Neuronal stem cell (in vitro differentiated cells): ENCODE data around the gene MAPK13.

Source experiments
- DNase-seq: peaks from one replicate; pipeline ENCODE4 v3.0.0-alpha.2; 2013; ENCODE audit warnings: low spot score
- H2AFZ ChIP-seq: one replicate; pipeline ENCODE4 v1.6.1; 2013; ENCODE audit warnings: mild to moderate bottlenecking, low read length, inconsistent platforms
- H2AK5ac ChIP-seq: 2 replicates; pipeline ENCODE4 v1.6.1; 2013; ENCODE audit warnings: low read depth, mild to moderate bottlenecking, inconsistent platforms, low read length, moderate library complexity, mixed read lengths
- H2BK120ac ChIP-seq: 2 replicates; pipeline ENCODE4 v1.6.1; 2013; ENCODE audit warnings: low read depth, mild to moderate bottlenecking, inconsistent platforms, low read length, moderate library complexity, mixed read lengths
- H2BK12ac ChIP-seq: one replicate; pipeline ENCODE4 v1.6.1; 2013; ENCODE audit warnings: low read length, inconsistent platforms
- H2BK15ac ChIP-seq: 2 replicates; pipeline ENCODE4 v1.6.1; 2013; ENCODE audit warnings: mild to moderate bottlenecking, low read length, inconsistent platforms, mixed read lengths
- H2BK5ac ChIP-seq: one replicate; pipeline ENCODE4 v1.6.1; 2013; ENCODE audit warnings: inconsistent platforms, mild to moderate bottlenecking, low read length, moderate library complexity
- H3K14ac ChIP-seq: one replicate; pipeline ENCODE4 v1.6.1; 2013; ENCODE audit warnings: low read length, inconsistent platforms
- H3K18ac ChIP-seq: 2 replicates; pipeline ENCODE4 v1.6.1; 2013; ENCODE audit warnings: low read length, inconsistent platforms
- H3K23ac ChIP-seq: 2 replicates; pipeline ENCODE4 v1.6.1; 2013; ENCODE audit warnings: low read depth, mild to moderate bottlenecking, mixed read lengths, low read length, inconsistent platforms; ENCODE audit not compliant: poor library complexity
- H3K27ac ChIP-seq: replicated peaks from 3 replicates; pipeline ENCODE4 v1.5.1; 2013; ENCODE audit warnings: low read length, inconsistent platforms
- H3K27me3 ChIP-seq, 3 experiments: 2 replicates each; pipeline ENCODE4 v1.6.1; 2013; ENCODE audit warnings: low read length in 3 of 3, mild to moderate bottlenecking in 2 of 3, inconsistent platforms in 1 of 3, low read depth in 1 of 3, mixed read lengths in 1 of 3, moderate library complexity in 1 of 3; ENCODE audit not compliant: control insufficient read depth in 3 of 3, insufficient read depth in 3 of 3
- H3K36me3 ChIP-seq, 2 donors: replicated peaks in 1 of 2; 2 replicates each; pipeline ENCODE4 v1.6.1; 2013; ENCODE audit warnings: low read length in 2 of 2; ENCODE audit not compliant: control insufficient read depth in 2 of 2, insufficient read depth in 2 of 2
- H3K4ac ChIP-seq: 2 replicates; pipeline ENCODE4 v1.6.1; 2013; ENCODE audit warnings: inconsistent platforms, mild to moderate bottlenecking, low read length, moderate library complexity
- H3K4me1 ChIP-seq, 2 donors: 1 replicate in 1 of 2; 2 replicates in 1 of 2; pipeline ENCODE4 v1.6.1; 2013; ENCODE audit warnings: low read length in 2 of 2, low read depth in 1 of 2; ENCODE audit not compliant: control insufficient read depth in 2 of 2, insufficient read depth in 1 of 2
- H3K4me2 ChIP-seq: one replicate; pipeline ENCODE4 v1.6.1; 2013; ENCODE audit warnings: mild to moderate bottlenecking, low read length, inconsistent platforms; ENCODE audit not compliant: insufficient read depth, poor library complexity, severe bottlenecking
- H3K4me3 ChIP-seq, 2 donors: 2 replicates each; pipeline ENCODE4 v1.5.1; 2013; ENCODE audit warnings: low read length in 2 of 2, mild to moderate bottlenecking in 2 of 2, inconsistent platforms in 1 of 2, moderate library complexity in 1 of 2
- H3K79me1 ChIP-seq: one replicate; pipeline ENCODE4 v1.6.1; 2013; ENCODE audit warnings: low read depth, mild to moderate bottlenecking, inconsistent platforms, low read length, moderate library complexity
- H3K9ac ChIP-seq: one replicate; pipeline ENCODE4 v1.6.1; 2013; ENCODE audit warnings: mild to moderate bottlenecking, low read depth, low read length, inconsistent platforms; ENCODE audit not compliant: poor library complexity
- H3K9me3 ChIP-seq, 2 donors: replicated peaks in 1 of 2; 2 replicates each; pipeline versions ENCODE3 to v1.6.1; 2013; ENCODE audit warnings: low read length in 2 of 2, mild to moderate bottlenecking in 2 of 2, inconsistent platforms in 1 of 2, low read depth in 1 of 2, mixed read lengths in 1 of 2, moderate library complexity in 1 of 2; ENCODE audit not compliant: control insufficient read depth in 2 of 2, insufficient read depth in 1 of 2
- H4K8ac ChIP-seq: one replicate; pipeline ENCODE4 v1.6.1; 2013; ENCODE audit warnings: low read depth, mild to moderate bottlenecking, inconsistent platforms, low read length, moderate library complexity
- H4K91ac ChIP-seq: one replicate; pipeline ENCODE4 v1.6.1; 2013; ENCODE audit warnings: low read length, low read depth, mild to moderate bottlenecking, inconsistent platforms; ENCODE audit not compliant: poor library complexity
- WGBS, 2 donors: extraction: QIAGEN DNeasy Blood & Tissue Kit; methylation state at CpG; one replicate each; pipeline ENCODE4 v1.1.7; 2013; ENCODE audit warnings: missing lambda C conversion rate in 2 of 2, mixed read lengths in 1 of 2; ENCODE audit not compliant: insufficient read length in 2 of 2, insufficient replicate concordance in 1 of 2; ENCODE audit errors: extremely low coverage in 2 of 2; 5-methylcytosine and 5-hydroxymethylcytosine counted together

MAPK13 gene

DNA sequence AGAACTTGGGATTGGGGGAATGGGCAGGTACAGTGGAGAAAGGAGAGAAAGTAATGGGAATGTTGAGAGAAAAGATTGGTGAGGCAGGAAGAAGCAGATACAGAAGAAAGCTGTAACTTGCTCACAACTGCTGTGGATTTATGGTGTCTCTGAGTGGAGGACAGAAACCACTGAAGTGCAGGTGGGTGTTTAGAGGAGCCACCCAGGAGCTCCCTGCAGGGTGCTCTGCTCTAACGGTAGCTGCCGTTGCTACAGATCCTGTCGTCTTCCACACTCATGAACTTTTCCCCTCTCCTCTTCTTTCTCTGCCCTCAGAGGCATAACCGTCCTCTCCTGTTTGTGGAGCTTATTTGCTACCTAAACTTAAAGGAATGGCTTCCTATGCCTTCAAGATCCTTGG lies 27.5 kb upstream of the MAPK13 start:
- no peak overlapping the region for H3K18ac ChIP-seq
- no peaks in the 10 kb centered on the region for H3K9me3 ChIP-seq
- H3K14ac ChIP-seq: no peak overlapping the region
- no peak overlapping the region for H3K4me3 ChIP-seq
- no peak overlapping the region for H2BK5ac ChIP-seq
- no peak overlapping the region for H2AFZ ChIP-seq
- WGBS, 2 donors: no CpG with 5 or more reads among the region's 4 CpGs
- DNase-seq: no peak
- H3K23ac ChIP-seq: no peak overlapping the region
- H3K4me2 ChIP-seq: no peak overlapping the region
- H3K9ac ChIP-seq: no peak overlapping the region
- no peak overlapping the region for H4K8ac ChIP-seq
- no peak overlapping the region for H3K4ac ChIP-seq
- no peaks in the 10 kb centered on the region for H3K27me3 ChIP-seq
- H3K79me1 ChIP-seq: no peaks in the 10 kb centered on the region
- no peak overlapping the region for H2BK120ac ChIP-seq
- no peak overlapping the region for H2AK5ac ChIP-seq
- H2BK12ac ChIP-seq: no peak overlapping the region
- peaks cover 9 to 43% of the 10 kb centered on the region in 2 donors for H3K36me3 ChIP-seq
- H3K27ac ChIP-seq: no peak overlapping the region
- no peak overlapping the region for H4K91ac ChIP-seq
- H3K4me1 ChIP-seq: peaks cover 0 to 3% of the 10 kb centered on the region in 2 donors
- H2BK15ac ChIP-seq: no peak overlapping the region

DNA sequence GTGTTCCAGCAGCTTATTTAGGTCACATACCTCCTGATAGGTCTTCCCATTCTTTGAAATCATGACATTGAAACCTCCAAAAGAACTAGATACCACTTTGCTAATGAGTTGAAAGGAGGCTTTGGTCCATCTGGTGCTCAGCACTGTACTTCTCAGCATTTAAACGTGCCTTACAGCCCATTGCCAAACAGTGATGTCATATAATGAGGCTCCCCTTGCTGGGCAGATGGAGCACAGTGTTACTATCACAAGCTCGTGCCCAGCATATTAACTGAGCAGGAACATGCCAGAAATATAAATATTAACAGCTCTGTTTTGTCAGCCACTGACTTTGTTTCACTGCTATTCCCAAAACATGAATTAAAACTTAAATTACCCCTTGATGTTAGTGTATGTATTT lies 25.5 kb upstream of the MAPK13 start:
- Histone ChIP-seq H3K27ac (no peak overlapping the region), H3K4me3 (no peak overlapping the region), H3K9ac (no peak overlapping the region), H2BK5ac (no peak overlapping the region), H4K8ac (no peak overlapping the region), H2BK120ac (no peak overlapping the region), H3K79me1 (no peaks in the 10 kb centered on the region), H3K4ac (no peak overlapping the region), H2AFZ (no peak overlapping the region), H3K27me3 (no peaks in the 10 kb centered on the region), H4K91ac (no peak overlapping the region), H3K4me1 (peaks cover 0 to 3% of the 10 kb centered on the region in 2 donors), H3K14ac (no peak overlapping the region), H3K4me2 (no peak overlapping the region), H3K23ac (no peak overlapping the region), H3K9me3 (no peaks in the 10 kb centered on the region), H3K36me3 (peaks cover 16 to 62% of the 10 kb centered on the region in 2 donors), H2BK12ac (no peak overlapping the region), H2AK5ac (no peak overlapping the region), H2BK15ac (no peak overlapping the region), H3K18ac (no peak overlapping the region)
- no peak for DNase-seq
- WGBS, 2 donors: no CpG with 5 or more reads among the region's 2 CpGs

DNA sequence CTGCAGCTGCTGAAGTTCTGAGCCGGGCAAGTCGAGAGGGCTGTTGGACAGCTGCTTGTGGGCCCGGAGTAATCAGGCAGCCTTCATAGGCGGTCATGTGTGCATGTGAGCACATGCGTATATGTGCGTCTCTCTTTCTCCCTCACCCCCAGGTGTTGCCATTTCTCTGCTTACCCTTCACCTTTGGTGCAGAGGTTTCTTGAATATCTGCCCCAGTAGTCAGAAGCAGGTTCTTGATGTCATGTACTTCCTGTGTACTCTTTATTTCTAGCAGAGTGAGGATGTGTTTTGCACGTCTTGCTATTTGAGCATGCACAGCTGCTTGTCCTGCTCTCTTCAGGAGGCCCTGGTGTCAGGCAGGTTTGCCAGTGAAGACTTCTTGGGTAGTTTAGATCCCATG lies 21.2 kb upstream of the MAPK13 start:
- no peak overlapping the region for H2BK120ac ChIP-seq
- H3K4me3 ChIP-seq: no peak overlapping the region
- no peak overlapping the region for H3K27ac ChIP-seq
- H3K4ac ChIP-seq: no peak overlapping the region
- no peak overlapping the region for H3K18ac ChIP-seq
- WGBS, 2 donors: no CpG with 5 or more reads among the region's 7 CpGs
- no peaks in the 10 kb centered on the region for H3K27me3 ChIP-seq
- H3K9me3 ChIP-seq: no peaks in the 10 kb centered on the region
- peaks cover 12 to 60% of the 10 kb centered on the region in 2 donors for H3K36me3 ChIP-seq
- no peak overlapping the region for H4K8ac ChIP-seq
- no peak overlapping the region for H2BK12ac ChIP-seq
- no peak overlapping the region for H3K4me2 ChIP-seq
- no peak overlapping the region for H3K23ac ChIP-seq
- no peak for DNase-seq
- H3K14ac ChIP-seq: no peak overlapping the region
- no peak overlapping the region for H2BK5ac ChIP-seq
- H2BK15ac ChIP-seq: no peak overlapping the region
- no peaks in the 10 kb centered on the region for H3K4me1 ChIP-seq
- H3K9ac ChIP-seq: no peak overlapping the region
- no peaks in the 10 kb centered on the region for H3K79me1 ChIP-seq
- no peak overlapping the region for H2AK5ac ChIP-seq
- H2AFZ ChIP-seq: no peak overlapping the region
- H4K91ac ChIP-seq: no peak overlapping the region

DNA sequence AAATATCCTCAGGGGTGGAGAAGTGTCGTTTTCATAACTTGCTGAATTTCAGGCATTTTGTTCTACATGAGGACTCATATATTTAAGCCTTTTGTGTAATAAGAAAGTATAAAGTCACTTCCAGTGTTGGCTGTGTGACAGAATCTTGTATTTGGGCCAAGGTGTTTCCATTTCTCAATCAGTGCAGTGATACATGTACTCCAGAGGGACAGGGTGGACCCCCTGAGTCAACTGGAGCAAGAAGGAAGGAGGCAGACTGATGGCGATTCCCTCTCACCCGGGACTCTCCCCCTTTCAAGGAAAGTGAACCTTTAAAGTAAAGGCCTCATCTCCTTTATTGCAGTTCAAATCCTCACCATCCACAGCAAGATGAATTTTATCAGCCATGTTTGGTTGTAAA lies 20.3 kb upstream of the MAPK13 start:
- Histone ChIP-seq H3K18ac (no peak overlapping the region), H2BK12ac (no peak overlapping the region), H2BK15ac (no peak overlapping the region), H3K4me1 (no peaks in the 10 kb centered on the region), H3K4me3 (no peak overlapping the region), H2BK5ac (no peak overlapping the region), H3K9me3 (no peaks in the 10 kb centered on the region), H4K8ac (no peak overlapping the region), H2BK120ac (no peak overlapping the region), H3K4ac (no peak overlapping the region), H3K23ac (no peak overlapping the region), H3K9ac (no peak overlapping the region), H3K36me3 (peaks cover 12 to 53% of the 10 kb centered on the region in 2 donors), H3K27me3 (no peaks in the 10 kb centered on the region), H4K91ac (no peak overlapping the region), H3K4me2 (no peak overlapping the region), H3K27ac (no peak overlapping the region), H3K14ac (no peak overlapping the region), H3K79me1 (no peaks in the 10 kb centered on the region), H2AFZ (no peak overlapping the region), H2AK5ac (no peak overlapping the region)
- DNase-seq: no peak
- WGBS, 2 donors: no CpG with 5 or more reads among the region's 3 CpGs
